Measurements from ENCODE around the gene IL1A. TPM values are rescaled to one million over a fixed set of nuclear protein-coding genes. Genes with fewer than 3 reads are reported as not detected.

The IL1A gene
- total RNA-seq, 3 donors from 2014 or later = 0.44 TPM; not detected in 2

DNA sequence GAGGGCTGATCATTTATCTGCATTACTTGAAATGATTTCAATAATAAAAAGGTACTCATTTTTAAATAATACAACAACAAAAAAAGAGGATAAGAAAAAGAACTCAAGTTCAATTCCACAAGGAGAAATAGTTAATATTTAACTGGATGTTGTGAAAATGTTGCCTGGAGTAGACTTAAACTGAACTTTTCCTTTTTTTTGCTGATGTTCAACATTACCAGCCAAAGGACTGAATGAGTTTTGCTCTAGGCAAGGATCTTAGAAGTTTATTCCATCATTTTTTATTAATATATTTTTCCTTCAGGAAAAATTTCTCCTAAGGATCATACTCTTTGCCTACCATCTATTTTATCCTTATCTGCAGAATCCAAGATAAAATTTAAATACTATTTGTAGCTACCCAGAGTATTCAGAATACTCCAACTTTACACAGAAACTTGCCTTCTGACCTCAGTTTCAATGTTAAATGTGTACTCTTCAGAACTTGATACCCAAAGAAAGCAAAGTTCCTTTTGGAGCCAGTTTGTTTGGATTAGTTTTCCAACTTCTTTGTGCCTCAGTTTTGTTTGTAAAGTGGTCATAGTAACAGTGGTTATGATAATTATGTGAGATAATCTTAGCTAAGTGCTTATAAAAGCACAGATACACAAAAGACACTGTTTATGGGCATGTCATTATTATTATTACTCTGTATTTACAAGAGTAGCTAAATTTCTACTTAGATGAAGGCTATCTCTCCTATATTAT is 32.7 kb downstream of the IL1A start:
- TF ChIP-seq, protein P1, sequence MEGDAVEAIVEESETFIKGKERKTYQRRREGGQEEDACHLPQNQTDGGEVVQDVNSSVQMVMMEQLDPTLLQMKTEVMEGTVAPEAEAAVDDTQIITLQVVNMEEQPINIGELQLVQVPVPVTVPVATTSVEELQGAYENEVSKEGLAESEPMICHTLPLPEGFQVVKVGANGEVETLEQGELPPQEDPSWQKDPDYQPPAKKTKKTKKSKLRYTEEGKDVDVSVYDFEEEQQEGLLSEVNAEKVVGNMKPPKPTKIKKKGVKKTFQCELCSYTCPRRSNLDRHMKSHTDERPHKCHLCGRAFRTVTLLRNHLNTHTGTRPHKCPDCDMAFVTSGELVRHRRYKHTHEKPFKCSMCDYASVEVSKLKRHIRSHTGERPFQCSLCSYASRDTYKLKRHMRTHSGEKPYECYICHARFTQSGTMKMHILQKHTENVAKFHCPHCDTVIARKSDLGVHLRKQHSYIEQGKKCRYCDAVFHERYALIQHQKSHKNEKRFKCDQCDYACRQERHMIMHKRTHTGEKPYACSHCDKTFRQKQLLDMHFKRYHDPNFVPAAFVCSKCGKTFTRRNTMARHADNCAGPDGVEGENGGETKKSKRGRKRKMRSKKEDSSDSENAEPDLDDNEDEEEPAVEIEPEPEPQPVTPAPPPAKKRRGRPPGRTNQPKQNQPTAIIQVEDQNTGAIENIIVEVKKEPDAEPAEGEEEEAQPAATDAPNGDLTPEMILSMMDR (IDR thresholded peaks at IDR 0.05) = no peak
- no peak for TF ChIP-seq POLR2A (IDR thresholded peaks at IDR 0.05)
- no peak for TF ChIP-seq POLR2AphosphoS5 (IDR thresholded peaks at IDR 0.05)
- no peak overlapping the region for H3K4me3 ChIP-seq
- no peaks in the 10 kb centered on the region for H3K9me3 ChIP-seq
- no peaks in the 10 kb centered on the region for H3K27me3 ChIP-seq
- intact Hi-C loops (cut with DNase I; ENCODE audit: low total_unique reads) = no loop called here
- H3K27ac ChIP-seq = no peak overlapping the region
- H3K36me3 ChIP-seq = no peaks in the 10 kb centered on the region
- H3K4me1 ChIP-seq = no peaks in the 10 kb centered on the region
- DNase-seq (ENCODE audit: low spot score in 2 of 2) = no peak

DNA sequence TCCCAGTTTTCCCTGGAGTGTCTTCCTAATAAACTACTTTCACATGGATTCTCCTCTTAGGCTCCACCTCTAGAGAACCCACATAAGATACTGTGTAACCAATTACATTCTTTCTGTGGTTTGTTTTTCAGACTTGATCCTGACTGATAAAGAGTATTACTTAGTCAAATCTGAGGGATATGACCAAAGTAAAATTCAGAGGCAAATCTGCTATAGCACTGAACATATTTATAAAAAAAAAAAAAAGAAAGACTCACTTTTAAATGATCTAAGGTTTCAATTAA is 33.8 kb downstream of the IL1A start:
- TF ChIP-seq POLR2A (IDR thresholded peaks at IDR 0.05) (no peak), POLR2AphosphoS5 (IDR thresholded peaks at IDR 0.05) (no peak)
- TF ChIP-seq, protein P1 (IDR thresholded peaks at IDR 0.05) = no peak
- Histone ChIP-seq H3K27me3 (no peaks in the 10 kb centered on the region), H3K27ac (no peak overlapping the region), H3K4me3 (no peak overlapping the region), H3K4me1 (no peaks in the 10 kb centered on the region), H3K9me3 (no peaks in the 10 kb centered on the region), H3K36me3 (no peaks in the 10 kb centered on the region)
- DNase-seq (ENCODE audit: low spot score in 2 of 2) = no peak
- intact Hi-C loops (cut with DNase I; ENCODE audit: low total_unique reads) = no loop called here

DNA sequence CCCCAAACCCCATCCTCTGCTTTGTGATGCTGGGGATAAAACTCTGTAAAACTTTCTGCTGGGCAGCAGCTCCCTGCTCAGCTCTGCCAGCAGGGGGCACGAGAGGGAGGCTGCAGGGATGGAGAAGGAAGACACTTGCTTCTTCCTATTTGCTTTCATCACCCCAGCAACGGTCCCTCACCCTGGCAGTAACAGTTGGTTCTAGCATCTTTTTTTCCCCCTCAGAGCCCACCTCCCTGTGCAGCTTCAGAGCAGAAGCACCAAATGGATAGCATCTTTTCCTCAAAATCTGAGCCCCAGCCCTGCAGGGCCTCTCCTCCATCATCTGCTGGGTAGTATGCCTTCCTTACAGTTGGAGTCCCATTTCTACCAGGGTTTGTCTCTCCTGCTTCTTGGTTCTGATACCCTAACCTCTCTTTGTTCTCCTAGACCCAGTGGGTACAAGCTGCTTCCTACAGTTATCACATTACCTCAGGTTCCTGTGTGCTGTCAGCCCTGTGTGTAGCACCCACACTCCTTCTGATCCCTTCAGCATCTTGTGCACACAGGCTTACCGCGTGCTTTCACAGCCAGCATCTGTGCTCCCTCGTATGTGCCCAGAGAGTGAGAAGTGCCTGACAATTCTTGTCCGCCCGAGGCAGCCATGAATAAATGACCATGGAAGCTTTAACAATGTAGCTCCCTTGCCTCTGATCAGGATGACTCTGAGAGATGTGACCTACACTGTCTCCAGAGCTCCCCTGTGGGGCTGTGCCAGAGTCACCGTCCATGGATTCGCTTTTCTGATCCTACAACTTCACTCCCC is 34.3 kb downstream of the IL1A start:
- Histone ChIP-seq H3K9me3 (no peaks in the 10 kb centered on the region), H3K4me3 (no peak overlapping the region), H3K27me3 (no peaks in the 10 kb centered on the region), H3K27ac (no peak overlapping the region), H3K4me1 (no peaks in the 10 kb centered on the region), H3K36me3 (no peaks in the 10 kb centered on the region)
- no peak for TF ChIP-seq POLR2AphosphoS5 (IDR thresholded peaks at IDR 0.05)
- TF ChIP-seq, protein P1 (IDR thresholded peaks at IDR 0.05) = peak; percentile 17 to 73 (median 67)
- peak in 1 of 2 donors; percentile 38 for DNase-seq (ENCODE audit: low spot score in 2 of 2)
- intact Hi-C loops (cut with DNase I; ENCODE audit: low total_unique reads) = no loop called here

DNA sequence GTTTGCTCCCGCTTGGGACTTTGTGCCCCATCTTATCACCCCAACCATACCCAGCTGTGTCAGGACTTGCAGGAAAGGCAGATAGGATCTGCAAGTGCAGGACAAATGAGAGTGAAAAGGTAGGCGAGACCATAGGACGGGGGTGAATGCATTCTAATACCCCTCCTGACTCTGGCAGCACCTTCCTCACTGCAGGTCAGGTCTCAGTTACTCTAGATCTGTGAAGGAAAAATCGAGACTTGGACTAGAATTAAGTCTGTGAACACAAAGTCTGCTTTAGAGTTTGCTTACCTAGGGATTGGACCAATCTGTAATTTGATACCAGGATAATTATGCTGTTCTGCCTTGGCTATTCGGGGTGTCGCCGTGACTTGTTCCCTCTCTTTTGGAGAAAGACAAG is 43.8 kb downstream of the IL1A start:
- no peak for DNase-seq (ENCODE audit: low spot score in 2 of 2)
- no peaks in the 10 kb centered on the region for H3K4me1 ChIP-seq
- H3K36me3 ChIP-seq = no peaks in the 10 kb centered on the region
- TF ChIP-seq POLR2AphosphoS5 (IDR thresholded peaks at IDR 0.05) = no peak
- TF ChIP-seq POLR2A (IDR thresholded peaks at IDR 0.05) = no peak
- TF ChIP-seq, protein P1 (IDR thresholded peaks at IDR 0.05) = no peak
- no peaks in the 10 kb centered on the region for H3K27me3 ChIP-seq
- no peak overlapping the region for H3K4me3 ChIP-seq
- peak overlapping the region; percentile 5 to 48 for H3K27ac ChIP-seq
- no peaks in the 10 kb centered on the region for H3K9me3 ChIP-seq
- intact Hi-C loops (cut with DNase I; ENCODE audit: low total_unique reads) = no loop called here

DNA sequence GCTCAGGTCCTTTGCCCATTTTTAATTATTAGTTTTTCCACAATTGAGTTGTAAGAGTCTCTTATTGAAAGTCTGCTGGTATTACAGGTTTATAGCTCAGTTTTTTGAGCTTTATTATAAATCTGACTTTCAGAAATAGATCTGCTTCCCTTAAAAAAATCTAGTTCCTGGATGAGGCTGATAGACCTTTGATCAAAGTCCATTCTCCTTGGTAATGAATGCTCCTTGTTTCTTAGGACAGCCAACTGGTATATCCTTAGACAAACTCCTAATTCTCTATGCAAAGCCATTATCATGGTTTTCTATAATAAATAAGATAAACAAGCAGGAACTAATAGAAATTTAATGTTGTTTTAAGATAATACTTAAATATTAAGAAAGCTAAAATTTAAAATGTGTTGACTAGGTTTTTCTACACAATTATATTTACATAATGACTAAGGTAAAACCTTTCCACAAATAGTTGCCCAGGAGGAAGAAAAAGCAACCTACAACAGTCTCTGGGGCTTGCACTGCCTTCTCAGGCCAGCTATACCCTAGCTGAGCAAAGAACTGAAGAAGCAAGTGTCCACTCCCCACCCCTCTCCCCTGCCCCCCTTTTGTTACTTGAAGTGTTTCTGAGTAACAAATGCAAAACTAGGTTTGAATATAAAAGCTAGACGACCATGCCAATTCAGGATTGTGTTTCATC is 46.6 kb downstream of the IL1A start:
- Histone ChIP-seq H3K27me3 (no peaks in the 10 kb centered on the region), H3K27ac (no peak overlapping the region), H3K4me1 (no peaks in the 10 kb centered on the region), H3K4me3 (no peak overlapping the region), H3K36me3 (no peaks in the 10 kb centered on the region), H3K9me3 (no peaks in the 10 kb centered on the region)
- intact Hi-C loops (cut with DNase I; ENCODE audit: low total_unique reads) = no loop called here
- TF ChIP-seq POLR2AphosphoS5 (IDR thresholded peaks at IDR 0.05) (no peak), POLR2A (IDR thresholded peaks at IDR 0.05) (no peak)
- TF ChIP-seq, protein P1 (IDR thresholded peaks at IDR 0.05) = no peak
- no peak for DNase-seq (ENCODE audit: low spot score in 2 of 2)
